G401 (cell line): ENCODE results near the gene DMBX1. TPM values are rescaled to one million over a fixed set of nuclear protein-coding genes. Genes with fewer than 3 reads are reported as not detected.

ENCODE experiments used
- DNase-seq: peaks from one replicate; pipeline ENCODE4 v3.0.0-alpha.2; 2015; ENCODE audit warnings: low spot score
- in situ Hi-C: cut with HindIII; loops from 2 replicates; pipeline ENCODE4 v1.10.0; 2016; ENCODE audit warnings: low sequenced_read_pairs, mixed read lengths
- total RNA-seq: library from RNA; depleted of rRNA; stranded (reverse); fragments of >200 nt; shearing (Covaris generic); gene quantifications from 2 replicates; pipeline ENCODE4 v1.2.3, GENCODE V29; 2014; rRNA removed

The DMBX1 gene
- total RNA-seq, result 0.20 and 1.0 TPM in 2 replicates

- DNase-seq, result no peak
- in situ Hi-C loops, result loop anchor here (5.0 kb wide), 1 partner anchor 32 kb away; no protein-coding TSS in a partner anchor
Measured at GRCh38 chr1:46489638-46490405, at the start of gene DMBX1. TSS of gene DMBX1 (plus strand) at chr1:46489836. CDS start at chr1:46507011, 17,175 bp downstream.

DNA sequence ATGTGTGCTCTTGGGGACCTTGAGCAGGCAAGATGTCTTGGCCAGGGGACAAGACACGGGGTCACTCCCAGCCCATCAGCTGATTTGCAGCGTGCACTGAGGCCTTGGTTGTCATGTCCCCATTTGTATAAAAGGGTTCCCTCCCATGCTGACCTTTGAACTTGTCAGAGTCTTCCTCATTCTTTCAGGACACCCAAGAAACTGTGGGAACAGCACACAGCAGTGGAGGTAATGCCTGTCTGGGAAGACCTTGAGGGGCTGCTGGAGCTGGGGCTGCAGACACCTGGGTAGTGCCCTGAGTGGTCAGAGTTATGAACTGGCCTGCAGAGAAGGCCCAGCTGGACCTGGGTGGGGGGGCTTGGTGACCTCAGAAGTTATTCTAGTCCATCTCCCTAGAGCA lies 49.2 kb upstream of the DMBX1 start:
- no peak for DNase-seq
- in situ Hi-C loops, result no loop called here

DNA sequence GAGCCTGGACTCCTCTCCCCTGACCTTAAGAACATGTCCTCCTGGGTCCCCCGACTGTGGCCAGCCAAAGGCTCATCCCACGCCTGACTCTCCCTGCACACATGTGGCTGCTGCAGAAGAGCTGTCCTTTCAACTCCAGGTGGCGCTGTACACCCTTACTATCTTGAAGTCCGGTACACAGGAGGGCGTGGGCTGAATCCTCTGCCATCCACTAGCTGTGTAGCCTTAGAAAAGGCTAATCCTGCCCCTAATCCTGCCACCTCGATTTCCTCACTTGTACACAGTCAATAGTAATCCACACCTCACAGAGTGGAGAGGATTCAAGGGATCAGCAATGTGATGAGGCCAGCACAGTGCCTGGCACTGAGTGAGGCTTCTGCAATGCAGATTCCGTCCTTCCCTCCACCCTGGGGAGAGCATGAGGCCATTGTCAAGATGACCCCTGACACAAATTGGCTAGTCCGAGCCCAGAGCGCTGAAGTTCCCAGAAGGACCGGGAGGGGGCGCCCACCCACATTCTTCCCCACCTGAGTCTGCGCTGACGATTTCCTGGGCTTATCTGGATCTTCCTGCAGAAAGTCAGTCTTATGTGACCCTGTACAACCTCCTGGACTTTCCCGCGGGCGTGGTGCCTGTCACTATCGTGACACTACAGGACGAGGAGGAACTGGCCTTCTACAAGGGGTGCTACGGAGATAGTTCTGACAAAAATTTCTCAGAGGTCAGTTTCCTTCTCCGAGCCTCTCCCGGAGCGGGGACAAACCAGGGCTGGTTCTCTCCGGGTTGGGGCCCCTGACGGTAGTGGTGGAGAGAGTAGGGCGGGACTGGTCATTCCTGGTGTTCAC lies 47.1 kb upstream of the DMBX1 start:
- in situ Hi-C loops, result no loop called here
- DNase-seq, result peak; percentile 64

GRCh38 chr1:46444466-46444865 lies 45.2 kb upstream of the DMBX1 start:
- in situ Hi-C loops, result no loop called here
- no peak for DNase-seq

DNA sequence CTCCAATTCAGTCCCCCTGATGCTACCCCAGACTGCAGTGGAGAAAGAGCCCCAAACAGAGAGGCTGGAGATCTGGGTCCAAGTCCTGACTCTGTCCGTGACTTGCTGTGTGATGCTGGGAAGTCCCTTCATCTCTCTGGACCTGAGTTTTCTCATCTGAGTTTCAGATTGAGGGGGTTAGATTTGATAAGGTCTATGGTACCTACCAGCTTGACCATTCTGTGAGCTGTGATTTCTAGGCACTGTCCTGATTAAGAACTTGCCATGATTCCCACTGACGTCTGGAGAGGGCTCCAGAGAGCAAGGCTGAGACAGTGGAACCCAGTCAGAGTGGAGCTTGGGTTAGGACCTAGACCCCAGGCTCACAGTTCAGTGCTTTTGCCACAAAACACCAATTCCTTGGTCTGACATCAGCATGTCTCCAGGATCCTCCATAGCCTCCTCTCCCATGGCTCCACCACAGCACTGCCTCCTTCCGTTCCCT lies 43.8 kb upstream of the DMBX1 start:
- in situ Hi-C loops, result no loop called here
- no peak for DNase-seq

DNA sequence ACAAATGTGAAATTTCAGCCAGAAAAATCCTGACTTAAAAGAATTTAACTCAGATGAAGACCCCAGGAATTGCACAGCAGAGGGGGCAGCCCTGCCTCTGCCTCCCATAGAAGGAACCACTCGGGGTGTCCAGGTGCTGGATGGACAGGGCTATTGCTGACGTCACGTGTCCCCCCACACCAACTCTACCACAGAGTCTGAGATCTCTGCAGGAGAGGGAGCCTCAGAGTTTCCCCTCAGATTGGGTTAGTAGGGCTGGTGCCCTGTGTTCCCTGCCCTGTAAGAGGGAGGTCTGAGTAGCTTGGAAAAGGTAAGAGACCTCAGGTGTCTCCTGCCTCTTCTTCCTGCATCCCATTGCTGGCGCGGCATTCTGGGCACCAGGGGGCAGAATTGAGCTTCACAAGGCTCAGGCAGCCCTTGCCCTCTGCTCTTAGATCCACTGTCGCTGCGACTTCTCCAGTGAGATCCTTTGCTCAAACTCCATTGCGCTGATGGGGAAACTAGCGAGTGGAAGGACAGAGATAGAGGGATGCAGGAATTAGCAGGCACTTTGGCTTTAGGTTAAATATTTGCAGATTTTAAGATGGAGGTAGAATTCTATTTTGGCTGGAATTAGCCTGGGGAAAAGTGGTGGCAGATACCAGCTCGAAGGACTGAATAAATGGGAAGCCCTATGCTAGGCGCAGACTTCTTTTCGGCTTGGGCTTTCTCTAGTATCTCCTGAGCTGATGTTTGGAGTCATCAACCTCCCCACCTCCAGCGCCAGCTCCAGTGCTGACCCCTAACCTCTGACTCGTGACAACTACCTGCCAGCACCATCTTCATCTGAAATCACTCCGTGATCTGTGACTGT lies 42.8 kb upstream of the DMBX1 start:
- in situ Hi-C loops, result no loop called here
- DNase-seq, result peak; percentile 83

DNA sequence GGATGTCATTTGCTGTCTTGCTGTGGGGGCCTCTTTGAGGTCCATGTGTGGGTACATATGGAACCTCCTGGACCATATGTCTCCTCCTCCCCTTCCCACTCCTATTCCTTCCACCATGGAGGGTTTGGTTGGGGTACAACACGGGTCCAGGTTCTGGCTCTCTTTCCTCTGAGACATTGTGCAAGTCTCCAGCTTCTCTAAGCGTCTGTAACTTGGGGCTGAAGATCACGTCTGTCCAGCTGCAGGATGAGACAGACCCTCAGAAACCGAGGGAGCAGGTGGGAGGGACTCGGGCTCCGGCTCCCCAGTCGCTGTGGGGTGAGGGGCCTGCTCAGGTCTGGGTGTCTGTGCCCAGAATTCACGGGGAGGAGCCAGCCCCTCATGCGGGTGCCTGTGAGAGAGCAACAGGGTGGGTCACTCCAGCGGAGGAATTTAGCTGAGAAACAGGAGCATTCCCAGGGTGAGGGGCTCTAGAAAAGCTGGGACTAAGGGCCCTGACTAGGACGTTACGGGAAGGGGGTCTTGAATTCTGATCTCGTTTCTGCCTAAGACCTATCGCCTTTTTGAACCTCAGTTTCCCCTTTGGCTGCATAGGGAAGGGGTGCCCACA lies 42.0 kb upstream of the DMBX1 start:
- in situ Hi-C loops, result no loop called here
- no peak for DNase-seq

DNA sequence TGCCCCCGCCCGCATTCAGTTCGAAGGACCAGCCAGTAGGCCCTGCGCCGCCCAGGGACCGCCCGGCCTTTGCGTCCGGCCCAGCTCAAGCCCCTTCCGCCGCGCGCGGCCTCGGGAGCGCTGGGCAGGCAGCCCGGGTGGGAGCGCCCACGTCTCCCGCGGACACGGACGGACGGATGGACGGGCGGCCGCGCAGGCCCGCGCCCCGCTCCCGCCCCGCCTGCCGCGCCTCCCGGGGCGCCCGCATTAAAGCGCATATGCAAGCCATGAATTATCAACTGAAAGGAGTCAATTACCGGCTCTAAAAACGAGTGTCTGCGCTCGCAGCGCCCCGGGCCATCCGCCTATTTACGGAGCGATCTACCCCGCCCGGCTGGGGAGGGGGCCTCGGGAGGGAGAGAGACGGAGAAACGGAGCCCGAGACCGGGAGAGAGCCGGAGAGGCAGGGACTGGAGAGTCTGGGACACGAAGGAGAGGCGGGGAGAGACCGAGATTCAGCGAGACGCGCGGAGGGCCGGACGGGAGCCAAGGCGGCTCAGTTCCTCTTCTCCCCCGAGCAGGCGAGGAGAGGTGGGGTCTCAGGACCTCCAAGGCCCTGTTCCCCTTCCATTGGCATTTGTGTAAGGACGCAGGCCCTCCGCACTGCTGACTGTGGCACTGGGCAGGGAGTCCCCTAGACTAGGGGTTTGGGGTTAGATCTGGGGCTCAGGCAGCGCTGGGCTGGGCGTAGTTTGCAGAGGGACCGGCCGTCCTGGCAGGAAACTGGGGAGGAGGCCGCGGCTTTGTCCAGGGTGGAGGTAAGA lies 41.3 kb upstream of the DMBX1 start:
- in situ Hi-C loops, result no loop called here
- no peak for DNase-seq

DNA sequence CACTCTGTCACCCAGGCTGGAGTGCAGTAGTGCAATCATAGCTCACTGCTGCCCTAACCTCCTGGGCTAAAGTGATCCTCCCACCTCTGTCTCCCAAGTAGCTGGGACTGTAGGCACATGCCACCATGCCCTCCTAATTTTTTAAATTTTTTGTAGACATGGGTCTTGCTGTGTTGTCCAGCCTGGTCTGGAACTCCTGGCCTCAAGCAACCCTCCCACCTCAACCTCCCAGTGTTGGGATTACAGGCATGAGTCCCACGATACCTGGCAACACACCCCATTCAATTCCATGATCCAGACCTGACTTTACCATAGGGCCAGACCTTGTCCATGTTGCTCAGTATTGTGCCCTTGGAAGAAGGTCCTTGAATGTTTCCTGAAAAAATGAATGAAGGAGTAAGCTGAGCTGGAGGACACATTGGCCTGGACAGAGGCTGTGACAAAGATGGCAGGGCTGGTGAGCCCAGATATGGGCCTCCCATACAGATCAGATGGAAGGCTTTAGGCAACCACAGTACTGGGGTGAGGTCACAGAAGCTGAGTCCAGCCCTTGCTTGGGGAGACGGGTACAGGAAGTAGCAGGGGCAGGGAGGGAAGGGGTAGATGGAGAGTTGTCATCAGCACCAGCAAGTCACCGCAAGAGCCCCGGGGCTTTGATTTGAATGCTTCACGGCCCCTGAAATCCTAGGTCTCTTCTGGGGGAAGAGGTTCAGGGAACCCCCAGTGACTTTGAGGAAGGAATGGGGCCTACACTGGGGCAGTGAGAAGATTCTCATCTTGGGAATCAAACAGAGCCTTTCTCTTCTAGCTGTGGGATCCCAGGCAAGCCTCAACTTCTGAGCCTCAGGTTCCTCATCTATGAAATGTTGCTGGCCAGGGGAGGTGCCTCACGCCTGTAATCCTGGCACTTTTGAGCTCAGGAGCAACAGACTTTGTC lies 40.1 kb upstream of the DMBX1 start:
- in situ Hi-C loops, result no loop called here
- no peak for DNase-seq

- in situ Hi-C loops, result no loop called here
- no peak for DNase-seq
Measured at GRCh38 chr1:46450160-46450517, 39.5 kb upstream of the DMBX1 start.

DNA sequence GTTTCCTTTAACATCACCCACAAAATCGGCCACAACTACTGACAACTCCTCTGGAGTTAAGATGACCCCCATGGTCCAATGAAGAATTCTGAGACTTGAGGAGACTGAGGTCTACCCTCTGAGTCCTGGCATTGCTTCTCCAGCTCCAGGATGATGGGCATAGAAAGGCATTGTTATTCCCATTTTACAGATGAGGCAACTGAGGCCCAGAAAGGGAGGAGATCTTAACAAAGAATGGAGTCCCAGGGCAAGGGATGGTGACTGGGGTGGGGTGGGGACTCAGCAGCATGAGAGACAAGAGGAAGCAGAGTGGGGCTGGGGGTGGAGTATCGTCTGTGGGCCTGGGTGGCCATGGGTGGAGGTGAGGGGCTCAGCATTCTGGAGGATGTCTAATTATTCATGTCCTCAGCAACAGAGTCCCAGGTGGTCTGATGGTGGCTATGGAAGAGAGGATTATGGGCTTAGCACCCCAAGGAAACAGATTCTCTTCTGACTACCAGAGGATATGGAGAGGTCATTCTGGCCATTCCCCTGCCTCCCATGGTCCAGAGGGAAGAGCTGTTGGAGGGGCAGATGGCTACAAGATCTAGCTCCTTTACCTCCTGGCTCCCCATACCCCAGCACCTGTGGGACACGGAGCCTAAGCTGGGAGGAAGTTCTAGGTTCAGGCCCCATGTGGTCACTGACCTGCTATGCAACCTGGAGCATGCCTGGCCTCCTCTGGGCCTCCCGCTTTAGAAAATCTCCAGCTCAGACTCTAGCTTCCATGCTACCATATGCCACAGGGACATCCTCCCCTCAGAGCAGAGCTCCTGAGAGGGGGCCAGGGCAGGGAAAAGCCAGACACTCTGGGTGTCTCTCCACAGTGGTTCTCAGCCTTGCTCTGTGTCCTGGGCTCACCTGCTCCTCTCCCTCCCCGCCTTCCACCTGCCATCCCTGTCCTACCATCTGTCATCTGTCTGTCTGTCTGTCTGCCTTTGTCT lies 37.4 kb upstream of the DMBX1 start:
- DNase-seq, result no peak
- in situ Hi-C loops, result no loop called here

DNA sequence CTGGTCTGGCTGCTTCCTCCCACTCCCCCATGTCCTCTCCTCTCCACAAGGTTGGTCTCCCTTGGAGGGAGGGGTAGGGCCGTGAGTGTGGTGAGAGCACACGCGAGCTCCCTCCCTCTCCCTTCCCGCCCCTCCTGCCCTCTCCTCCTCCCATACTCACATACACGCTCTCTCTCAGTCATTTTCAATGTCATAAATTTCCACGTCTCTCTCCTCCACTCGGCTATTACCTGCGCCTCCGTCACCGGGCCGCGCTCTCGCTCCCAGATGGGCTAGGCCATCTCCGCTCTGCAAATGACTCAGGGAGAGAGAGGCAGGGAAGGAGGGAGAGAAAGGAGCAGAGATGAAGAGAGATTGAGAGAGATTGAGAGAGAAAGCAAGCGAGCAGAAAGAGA lies 36.7 kb upstream of the DMBX1 start:
- no peak for DNase-seq
- in situ Hi-C loops, result no loop called here

GRCh38 chr1:46453449-46453848 lies 36.2 kb upstream of the DMBX1 start:
- in situ Hi-C loops, result no loop called here
- no peak for DNase-seq

- in situ Hi-C loops, result no loop called here
- DNase-seq, result no peak
Measured at GRCh38 chr1:46455951-46456350, 33.7 kb upstream of the DMBX1 start.

- in situ Hi-C loops, result no loop called here
- no peak for DNase-seq
Measured at GRCh38 chr1:46456411-46456963, 33.1 kb upstream of the DMBX1 start.

GRCh38 chr1:46457178-46457577 lies 32.5 kb upstream of the DMBX1 start:
- in situ Hi-C loops, result no loop called here
- no peak for DNase-seq
